Prostate gland (tissue), 2 donors: ENCODE data around the gene FGB.

Source experiments
- POLR2A ChIP-seq: fragments of 450-650 bp; IDR thresholded peaks from one replicate; pipeline ENCODE4 v1.6.1; 2016; ENCODE audit warnings: antibody characterized with exemption, mild to moderate bottlenecking
- POLR2AphosphoS5 ChIP-seq: sonication (generic); formaldehyde crosslinking; IDR thresholded peaks from one replicate; pipeline ENCODE4 v1.6.1; 2017; ENCODE audit warnings: antibody characterized with exemption
- TF ChIP-seq, protein P1 (sequence below), 4 experiments: fragments of 200-600 bp in 2 of 4; fragments of 450-650 bp in 2 of 4; sonication (generic) in 2 of 4; IDR thresholded peaks; 1 replicate in 3 of 4; 2 replicates in 1 of 4; pipeline ENCODE4 v1.5.1; 2016 to 2019; ENCODE audit warnings: antibody characterized with exemption in 4 of 4, mild to moderate bottlenecking in 2 of 4, moderate library complexity in 2 of 4

GRCh38 chr4:154620111-154620510, 57.3 kb downstream of the FGB start:
- TF ChIP-seq, protein P1, sequence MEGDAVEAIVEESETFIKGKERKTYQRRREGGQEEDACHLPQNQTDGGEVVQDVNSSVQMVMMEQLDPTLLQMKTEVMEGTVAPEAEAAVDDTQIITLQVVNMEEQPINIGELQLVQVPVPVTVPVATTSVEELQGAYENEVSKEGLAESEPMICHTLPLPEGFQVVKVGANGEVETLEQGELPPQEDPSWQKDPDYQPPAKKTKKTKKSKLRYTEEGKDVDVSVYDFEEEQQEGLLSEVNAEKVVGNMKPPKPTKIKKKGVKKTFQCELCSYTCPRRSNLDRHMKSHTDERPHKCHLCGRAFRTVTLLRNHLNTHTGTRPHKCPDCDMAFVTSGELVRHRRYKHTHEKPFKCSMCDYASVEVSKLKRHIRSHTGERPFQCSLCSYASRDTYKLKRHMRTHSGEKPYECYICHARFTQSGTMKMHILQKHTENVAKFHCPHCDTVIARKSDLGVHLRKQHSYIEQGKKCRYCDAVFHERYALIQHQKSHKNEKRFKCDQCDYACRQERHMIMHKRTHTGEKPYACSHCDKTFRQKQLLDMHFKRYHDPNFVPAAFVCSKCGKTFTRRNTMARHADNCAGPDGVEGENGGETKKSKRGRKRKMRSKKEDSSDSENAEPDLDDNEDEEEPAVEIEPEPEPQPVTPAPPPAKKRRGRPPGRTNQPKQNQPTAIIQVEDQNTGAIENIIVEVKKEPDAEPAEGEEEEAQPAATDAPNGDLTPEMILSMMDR (IDR thresholded peaks at IDR 0.05), result no peak
- no peak for TF ChIP-seq POLR2A
- no peak for TF ChIP-seq POLR2AphosphoS5
